Ammon's horn (tissue), 1 donor: ENCODE results near the gene TARS3.
"Not testable (repeated sequence)": the region's sequence is repeated elsewhere in the genome, so short reads cannot be mapped to it uniquely, and the experiment has no call there.

Experiments
- DNase-seq: peaks from one replicate; pipeline ENCODE4 v3.0.0-alpha.2; 2016; ENCODE audit warnings: low spot score

The TARS3 gene

DNA sequence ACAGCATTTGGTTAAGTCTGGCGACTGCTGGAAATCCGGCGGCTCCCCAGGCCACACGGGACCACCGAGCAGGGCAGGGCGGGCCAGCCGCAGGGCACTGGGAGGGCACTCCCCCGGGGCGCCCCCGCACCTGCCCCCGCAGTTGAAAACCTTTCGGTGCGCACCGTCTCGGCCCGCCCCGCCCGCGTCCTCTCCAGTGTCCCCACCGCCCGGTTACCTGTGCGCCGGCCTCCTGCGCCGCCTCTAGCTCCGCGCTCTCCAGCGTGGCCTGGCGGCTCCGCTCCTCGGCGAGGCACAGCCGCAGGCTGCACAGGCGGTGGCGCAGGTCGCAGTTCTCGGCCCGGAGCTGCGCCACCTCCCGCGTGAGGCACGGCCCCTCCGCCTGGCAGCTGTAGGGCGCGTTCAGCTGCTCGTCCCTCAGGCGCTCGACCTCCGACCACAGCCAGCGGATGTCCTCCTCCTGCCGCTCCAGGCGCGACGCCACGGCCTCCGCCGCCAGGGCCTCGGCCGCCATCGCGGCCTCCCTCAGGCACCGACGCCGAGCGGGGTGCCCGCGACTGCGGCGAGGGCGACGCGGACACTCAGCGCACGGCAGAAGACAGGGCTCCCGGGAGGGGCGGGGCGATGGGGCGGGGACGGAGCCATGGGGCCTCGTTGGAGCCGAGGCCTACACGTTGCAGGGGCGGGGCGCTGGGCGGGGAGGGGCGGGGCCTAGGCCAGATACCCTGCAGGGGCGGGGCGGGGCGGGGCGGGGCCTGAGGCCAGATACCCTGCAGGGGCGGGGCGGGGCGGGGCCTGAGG, at the start of gene TARS3:
TARS3 (minus strand) TSS at position 600 of the 801 bp plus-strand sequence; CDS start at position 514, 86 bp downstream.
- DNase-seq = peak; percentile 95

DNA sequence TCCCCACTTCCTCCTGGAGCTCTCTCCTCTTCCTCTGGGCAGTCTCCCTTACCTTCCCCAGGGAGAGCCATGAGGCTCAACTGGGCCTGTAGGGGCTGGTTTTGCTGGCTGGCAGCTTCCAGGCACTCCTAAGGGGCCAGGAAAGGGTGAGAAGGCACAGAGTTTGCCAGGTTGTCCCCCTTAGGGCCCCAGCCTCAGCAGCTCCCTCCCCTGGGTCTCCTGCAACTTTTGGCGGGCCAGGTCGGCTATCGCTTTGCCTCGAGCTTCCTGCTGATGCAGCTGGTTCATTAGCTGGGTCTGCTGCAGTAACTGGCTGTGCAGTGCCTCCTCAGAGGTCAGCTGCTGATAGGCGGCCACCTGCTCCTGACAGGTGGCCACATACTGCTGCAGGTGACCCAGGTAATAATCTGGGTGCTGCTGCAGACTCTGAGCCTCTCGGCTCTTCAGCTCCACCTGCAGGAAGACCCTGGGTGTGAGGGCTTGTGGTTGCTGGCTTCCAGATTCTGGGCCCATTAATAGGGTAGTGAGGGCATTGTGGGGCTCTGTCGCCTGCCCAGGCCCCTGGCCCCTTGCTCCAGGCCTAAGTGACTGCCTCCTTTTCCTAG, 49.3 kb upstream of the TARS3 start:
- no peak for DNase-seq

DNA sequence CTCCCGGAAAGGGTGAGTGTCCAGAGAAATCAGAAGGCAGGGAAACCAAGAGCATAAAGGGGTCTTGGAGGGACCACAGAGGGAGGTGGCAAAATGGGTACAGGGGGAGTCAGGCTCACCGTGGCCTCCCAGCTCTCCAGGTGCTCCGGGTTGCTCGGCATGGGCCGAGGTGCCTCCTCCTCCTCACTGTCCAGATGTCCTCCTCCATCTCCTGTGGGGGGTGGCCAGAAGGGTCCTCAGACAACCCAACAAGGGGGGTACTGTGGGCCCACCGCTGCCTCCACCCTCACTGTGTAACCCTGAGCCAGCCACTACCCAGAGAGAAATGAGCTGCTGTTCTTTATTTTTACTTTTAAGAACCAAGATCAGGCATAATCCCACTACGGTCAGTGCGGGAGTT, 48.6 kb upstream of the TARS3 start:
- no peak for DNase-seq

DNA sequence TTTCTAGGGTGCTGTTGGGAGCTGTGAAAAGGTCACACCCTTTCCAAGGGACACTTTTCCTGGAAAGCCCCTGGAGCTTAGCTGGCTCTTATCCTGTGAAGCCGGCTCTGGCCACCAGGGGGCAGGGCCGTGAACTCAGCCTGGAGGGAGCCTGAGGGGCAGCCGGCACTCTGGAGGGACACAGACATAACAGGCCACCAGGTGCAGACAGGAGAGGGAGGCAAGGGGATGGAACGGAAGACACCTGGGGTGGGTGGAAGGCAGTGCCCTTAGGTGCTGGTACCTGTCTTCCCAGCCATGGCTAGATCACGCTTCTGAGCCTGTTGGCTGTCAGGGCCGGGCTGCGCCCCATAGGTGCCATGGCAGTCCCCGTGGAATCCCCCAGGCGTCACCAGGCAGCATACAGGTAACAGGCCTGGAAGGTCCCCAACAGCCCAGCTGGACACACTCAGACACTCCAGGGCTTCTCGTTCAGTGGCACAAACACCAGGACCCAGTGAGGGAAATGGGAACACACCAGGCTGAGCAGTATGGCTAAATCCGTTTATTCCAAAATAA, 42.9 kb upstream of the TARS3 start:
- DNase-seq = not testable (repeated sequence)

DNA sequence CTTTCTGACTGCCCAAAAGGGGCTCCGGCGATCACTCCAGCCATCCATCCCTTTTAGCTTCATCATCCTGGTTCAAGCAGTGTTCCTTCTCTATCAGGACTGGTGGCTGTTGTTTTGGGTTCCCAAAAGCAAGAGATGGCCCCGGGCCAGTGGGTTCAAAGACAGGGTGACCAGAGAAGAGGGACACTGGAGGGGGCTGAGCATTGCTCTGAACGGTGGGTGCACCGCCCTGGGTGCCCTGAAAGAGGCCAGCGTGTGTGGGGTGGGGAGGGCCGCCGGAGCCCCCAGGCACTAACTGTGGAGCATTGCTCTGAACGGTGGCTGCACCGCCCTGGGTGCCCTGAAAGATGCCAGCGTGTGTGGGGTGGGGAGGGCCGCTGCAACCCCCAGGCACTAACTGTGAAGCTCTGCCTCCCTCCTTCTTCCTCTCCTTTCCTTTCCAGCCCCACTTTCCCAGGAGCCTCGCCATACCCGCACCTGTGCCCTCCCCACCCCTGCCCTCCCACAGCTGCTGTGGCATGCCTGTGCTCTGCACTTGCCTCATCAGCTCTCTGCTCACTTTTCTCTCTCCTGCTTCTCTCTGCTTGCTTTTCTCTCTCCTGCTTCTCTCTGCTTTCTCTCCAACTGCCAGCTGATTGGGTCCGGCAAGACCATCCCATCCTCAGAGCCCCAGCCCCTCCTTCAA, 41.6 kb upstream of the TARS3 start:
- no peak for DNase-seq

DNA sequence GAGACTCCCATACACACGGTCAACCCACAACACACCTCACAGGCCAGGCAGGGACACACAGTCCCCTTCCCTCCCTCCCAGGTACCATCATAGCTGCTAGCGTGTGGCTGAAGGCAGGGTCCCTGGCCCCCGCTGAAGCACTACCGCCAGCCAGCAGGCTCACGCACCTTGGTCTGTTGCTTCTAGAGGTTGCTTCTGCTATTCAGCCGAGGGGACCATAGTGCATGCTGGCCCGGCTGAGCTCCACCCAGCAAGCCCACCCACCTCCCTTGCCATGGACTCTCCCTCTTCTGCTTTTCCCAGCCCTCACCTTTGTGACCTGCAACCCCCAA, 41.0 kb upstream of the TARS3 start:
- not testable (repeated sequence) for DNase-seq

DNA sequence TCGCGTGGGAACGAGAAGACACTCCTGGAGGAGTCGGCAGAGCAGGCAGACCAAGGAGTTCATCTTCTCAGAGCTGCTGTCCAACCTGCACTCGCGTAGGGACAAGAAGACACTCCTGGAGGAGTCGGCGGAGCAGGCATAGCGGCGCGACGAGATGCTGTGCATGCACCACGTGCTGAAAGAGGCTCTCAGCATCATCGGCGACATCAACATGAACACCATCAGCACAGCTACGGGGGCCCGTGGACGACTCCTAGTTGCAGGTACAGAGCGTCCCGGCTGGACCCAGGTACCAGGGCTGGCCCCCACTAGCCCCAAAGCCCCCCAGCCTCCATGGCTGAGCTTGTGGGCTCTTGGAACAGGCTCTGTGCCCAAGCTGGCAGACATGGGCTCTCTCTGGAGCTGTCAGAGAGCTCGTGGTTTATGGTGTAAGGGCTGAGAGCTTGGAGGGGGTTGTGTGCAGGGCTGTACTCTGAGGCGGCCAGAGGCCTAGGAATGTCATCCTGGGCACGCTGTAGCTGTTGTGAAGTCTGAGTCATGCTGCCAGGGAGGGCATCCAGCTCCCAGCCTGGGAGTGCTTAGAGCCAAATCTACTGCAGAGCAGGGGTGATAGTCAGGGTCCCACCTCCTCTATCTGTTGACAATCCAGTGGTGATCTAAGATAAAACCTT, 40.5 kb upstream of the TARS3 start:
- DNase-seq = not testable (repeated sequence)

DNA sequence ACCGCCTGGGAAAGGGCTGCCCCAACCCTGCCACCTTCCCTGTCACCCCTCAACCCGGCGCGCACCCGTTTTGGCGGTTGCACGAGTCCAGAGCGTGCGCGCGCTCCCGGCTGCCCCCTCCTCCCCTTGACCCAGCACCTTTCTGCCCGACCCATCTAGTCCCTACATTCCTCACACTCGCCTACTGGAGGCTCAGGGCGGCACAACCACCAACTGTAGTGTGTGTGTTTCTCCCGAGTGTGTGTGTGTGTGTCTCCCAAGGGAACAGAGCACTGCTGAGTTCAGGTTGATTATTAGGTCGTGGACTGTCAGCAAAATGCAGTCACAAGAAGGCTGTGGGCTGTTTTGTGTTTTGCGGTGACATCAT, 22.4 kb upstream of the TARS3 start:
- DNase-seq = not testable (repeated sequence)

DNA sequence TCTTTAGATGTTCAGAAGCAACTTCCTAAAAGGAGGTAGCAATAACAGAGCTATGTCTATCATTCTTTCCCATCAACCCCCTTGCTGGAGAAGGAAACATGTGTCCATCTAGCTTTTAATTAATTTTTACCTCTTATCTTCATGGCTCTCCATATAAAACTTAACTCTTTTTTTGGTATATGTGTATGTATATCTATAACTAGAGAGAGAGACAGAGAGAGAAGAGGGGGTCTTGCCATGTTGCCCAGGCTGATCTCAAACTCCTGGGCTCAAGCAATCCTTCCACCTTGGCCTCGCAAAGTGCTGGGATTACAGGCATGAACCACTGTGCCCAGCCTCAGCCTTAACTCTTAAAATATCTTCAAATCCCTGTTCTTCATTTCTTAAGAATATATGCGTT, 10.6 kb upstream of the TARS3 start:
- not testable (repeated sequence) for DNase-seq

DNA sequence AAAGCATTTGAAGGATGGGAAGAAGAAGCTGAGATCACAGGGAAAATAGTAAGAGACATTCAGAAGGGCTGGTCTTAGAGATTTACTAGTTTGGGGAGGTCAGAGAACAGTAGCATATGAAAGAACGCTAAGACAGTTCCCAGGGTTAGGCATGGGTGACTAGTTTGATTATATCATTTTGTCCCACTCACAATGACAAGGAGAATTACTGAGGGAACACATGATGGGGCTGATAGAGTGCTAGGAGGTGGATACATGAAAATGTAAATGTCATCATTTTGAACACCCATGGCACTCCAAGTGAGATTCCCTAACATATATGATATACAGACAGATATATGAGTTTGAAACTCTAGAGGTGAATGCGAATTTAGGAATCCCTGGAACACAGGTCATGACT, 9.3 kb upstream of the TARS3 start:
- no peak for DNase-seq

DNA sequence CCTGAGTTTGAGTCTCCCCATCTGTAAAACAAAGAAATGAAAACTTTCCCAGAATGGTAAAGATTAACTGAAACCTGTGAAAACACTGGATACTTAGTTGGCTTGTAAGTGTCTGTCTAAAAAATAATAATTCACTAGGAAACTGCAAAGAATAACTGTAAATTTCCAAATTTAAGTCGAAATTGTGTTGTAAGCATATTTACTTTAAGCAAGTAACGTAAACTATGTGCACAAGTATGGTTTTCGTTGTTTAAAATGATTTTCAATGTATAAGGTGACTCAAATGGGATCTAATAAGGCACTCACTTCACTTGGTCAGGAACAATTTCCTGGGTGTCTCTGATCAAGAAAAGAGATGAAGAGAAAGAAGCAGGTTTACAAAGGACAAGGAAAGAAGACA, 8.5 kb upstream of the TARS3 start:
- no peak for DNase-seq

DNA sequence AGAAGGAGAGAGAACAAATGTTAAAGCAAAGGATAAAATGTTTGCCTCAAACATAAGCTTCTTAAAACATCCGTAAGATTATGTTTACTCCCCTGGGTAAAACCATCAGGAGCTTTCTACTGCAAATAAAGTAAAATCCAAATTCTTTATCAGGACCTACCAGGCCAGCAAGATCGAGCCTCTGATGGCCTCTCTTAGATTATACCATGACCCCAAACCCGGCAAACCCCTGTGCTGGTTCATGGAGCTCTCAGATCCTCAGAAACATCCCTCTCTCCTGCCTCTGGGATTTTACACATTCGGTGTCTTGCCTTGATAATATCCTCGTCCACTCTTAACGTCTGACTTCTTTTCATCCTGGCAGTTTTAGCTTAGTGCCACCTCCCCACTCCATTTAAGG, 7.5 kb upstream of the TARS3 start:
- DNase-seq = no peak

DNA sequence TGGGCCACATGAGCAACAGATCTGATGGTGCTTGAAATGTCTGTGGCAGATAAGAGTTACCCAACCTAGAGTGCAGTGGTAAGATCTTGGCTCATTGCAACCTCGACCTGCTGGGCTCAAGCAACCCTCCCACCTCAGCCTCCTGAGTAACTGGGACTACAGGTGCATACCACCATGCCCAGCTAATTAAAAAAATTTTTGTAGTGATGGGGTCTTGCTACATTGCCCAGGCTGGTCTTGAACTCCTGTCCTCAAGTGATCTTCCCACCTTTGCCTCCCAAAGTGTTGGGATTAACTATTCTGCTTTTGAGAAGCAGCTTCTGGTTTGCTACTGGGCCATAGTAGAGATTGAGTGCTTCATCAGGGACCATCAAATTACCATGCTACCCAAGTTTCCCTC, 2.9 kb upstream of the TARS3 start:
- DNase-seq = no peak

DNA sequence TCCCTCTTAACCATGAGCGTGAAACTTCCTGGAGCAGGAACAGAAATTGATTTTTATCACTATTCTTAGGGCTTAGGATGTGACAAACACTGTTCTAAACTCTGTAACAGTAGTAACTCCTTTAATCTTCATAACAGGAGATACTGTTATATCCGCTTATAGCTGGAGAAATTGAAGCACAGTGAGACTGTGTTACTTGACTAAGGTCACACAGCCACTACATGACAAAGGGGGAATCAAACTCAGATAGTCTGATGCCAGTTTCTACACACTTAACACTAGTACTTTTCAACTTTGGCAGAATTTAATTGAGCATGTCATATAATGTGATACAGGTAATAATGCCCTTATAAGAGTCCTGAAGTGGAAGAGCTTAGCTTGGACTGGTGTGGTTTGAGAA, 800 bp upstream of the TARS3 start:
- DNase-seq = no peak

DNA sequence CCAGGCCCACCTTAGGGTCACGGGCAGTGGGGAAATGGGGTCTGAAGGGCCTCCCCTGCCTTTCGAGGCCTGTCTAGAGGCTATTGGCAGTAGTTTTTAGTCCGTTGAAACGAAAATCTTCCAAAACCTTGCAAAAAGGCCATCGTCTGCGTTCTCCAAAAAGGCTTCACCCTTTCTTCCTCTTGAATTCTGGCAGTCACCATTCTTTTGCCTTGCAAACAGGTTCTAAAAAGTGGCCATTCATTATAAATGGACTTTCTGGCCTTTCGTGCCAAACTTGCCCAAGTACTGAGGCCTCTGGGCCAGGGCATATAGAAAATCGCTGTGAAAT, 367 bp upstream of the TARS3 start:
- DNase-seq = no peak

DNA sequence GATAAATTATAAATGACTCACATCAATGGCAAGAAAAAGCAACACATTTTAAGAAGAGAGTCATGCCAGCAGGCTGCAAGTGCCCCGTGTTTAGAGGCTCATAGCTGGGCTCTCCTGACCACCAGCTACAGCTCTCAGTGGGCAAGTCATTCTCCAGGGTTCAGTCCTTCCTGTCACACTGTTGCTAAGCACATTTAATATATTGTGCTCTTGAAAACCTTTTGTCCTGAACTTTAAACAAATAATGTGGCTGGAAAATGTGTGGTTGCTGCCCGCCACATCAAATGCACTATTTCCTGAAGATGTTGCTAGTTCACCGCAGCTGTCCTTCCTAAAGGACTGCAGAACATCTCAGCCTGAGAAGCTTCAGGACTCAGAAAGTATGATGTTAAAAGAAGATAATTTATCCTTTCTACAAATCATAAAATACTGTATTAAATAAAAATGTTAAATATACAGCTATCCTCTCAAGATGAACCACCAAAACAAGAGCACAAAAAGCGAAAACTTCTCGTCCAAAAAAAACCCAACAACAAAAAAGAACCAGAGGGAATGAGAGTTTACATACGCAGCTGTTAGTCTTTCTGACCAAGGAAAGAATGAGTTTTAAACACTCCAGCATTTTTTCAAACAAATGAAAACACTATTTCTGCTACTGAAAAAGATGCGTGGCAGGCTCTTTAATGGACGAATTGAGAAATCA, 951 bp downstream of the TARS3 start:
- no peak for DNase-seq

DNA sequence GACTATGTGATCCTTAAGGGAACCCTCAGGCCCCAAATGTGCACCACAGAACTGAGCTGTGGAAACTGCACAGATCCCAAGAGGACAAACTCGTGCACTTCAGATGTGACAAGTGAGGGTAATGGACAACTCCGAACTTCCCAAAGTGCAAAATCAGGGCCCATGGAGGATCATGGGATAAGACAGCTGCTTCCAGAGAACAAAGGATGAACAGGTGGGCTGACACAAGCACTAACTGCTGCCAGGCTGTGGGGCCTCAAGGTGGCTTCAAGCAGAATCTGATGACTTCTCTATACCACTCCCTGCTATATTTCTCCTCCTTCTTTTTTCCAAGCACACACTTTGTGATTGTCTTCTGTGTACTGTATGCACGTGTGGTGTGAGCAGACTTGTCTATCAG, 5.4 kb downstream of the TARS3 start:
- DNase-seq = no peak

DNA sequence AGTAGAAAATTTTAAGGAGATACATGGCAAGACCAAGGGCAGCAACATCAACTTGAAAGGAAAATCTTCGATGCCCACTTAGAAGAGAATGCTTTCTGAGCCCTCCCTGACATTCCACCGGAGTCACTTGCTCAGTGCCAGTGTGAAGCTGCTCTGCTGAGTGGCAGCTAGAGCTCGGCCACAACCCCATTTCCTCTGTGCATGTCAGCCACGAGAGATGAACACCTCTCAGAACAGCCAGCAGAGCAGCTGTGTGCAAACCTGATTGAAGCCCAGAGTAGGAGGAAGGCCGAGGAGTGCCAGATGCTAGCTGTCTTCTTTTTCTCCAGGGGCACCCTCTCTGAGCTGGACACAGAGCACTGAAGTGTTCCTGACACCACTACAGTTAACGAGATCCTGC, 12.2 kb downstream of the TARS3 start:
- DNase-seq = no peak

DNA sequence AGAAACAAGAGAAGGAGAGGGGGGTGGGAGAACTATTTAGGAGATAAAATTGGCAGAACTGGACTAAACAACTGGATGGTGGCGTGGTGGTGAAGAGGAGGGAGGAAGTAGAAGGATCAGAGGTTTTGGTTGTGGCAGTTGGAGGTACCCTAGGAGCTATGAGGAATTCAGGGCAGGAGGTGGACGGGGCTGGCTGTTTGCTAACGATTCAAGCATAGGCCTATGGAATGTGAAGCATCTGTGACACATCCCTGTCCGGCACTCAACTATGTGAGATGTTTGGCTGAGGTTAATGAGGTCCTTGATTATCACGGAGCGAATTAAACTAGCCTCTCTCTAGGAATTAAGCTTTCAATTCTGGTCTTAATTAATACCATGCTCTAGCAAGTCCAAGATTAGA, 13.5 kb downstream of the TARS3 start:
- no peak for DNase-seq

DNA sequence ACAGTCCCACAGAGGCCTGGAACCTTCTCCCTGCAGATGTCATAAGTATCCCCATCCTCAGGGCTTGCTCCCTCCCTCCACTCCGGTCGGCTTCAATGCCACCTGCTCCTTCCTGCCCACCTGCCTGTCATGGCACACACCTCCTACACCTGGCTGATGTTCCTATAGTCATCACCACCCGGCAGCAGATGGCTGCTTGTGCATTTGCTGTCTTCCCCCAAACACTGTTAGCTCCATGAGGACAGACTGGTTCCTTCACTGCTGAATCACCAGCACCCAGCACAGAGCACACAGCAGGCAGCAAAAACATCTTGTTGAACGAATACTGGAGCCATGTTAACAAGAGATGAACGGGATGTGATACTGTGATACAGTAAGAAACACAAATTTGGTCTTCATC, 14.8 kb downstream of the TARS3 start:
- DNase-seq = peak; percentile 65

DNA sequence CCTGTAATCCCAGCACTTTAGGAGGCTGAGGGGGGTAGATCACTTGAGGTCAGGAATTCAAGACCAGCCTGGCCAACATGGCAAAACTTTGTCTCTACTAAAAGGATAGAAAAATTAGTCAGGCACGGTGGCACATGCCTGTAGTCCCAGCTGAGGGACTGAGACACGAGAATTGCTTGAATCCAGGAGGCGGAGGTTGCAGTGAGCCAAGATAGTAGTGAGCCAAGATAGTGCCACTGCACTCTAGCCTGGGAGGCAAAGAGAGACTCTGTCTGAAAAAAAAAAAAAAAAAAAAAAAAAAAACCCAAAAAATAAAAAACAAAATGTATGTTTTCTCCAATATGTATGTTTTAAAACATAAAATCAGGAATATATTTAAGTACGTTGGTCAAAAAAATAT, 16.3 kb downstream of the TARS3 start:
- no peak for DNase-seq

DNA sequence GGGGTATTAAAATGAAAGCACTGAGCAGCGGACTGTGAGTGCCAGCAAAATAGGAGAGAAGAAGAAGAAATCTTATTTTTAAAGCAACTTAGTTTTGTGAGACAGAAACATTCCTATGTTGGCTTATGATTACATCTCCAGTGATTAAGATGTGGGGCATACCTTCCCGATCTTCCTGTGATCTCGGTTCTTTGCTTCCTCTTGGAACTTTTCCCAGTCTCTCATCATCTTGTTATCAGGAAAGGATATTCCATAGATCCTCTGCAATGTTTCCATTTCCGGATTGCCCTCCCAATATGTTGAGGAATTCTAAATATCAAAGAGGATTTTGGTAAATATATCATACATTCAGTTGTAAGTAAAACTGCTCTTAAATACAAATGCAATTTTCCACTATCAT, 22.2 kb downstream of the TARS3 start:
- DNase-seq = no peak
